Activated CD8-positive, alpha-beta memory T cell treated with anti-CD3 and anti-CD28 coated beads for 48 hours (primary cell): ENCODE measurements around the gene ARHGAP15.

ENCODE experiments used
- DNase-seq, 3 experiments: peaks; one replicate each; pipeline ENCODE4 v3.0.0-alpha.2; 2020; ENCODE audit warnings: low read depth in 2 of 3, low spot score in 2 of 3

The ARHGAP15 gene

GRCh38 chr2:143394062-143394461 is 264.8 kb downstream of the ARHGAP15 start:
- no peak for DNase-seq

DNA sequence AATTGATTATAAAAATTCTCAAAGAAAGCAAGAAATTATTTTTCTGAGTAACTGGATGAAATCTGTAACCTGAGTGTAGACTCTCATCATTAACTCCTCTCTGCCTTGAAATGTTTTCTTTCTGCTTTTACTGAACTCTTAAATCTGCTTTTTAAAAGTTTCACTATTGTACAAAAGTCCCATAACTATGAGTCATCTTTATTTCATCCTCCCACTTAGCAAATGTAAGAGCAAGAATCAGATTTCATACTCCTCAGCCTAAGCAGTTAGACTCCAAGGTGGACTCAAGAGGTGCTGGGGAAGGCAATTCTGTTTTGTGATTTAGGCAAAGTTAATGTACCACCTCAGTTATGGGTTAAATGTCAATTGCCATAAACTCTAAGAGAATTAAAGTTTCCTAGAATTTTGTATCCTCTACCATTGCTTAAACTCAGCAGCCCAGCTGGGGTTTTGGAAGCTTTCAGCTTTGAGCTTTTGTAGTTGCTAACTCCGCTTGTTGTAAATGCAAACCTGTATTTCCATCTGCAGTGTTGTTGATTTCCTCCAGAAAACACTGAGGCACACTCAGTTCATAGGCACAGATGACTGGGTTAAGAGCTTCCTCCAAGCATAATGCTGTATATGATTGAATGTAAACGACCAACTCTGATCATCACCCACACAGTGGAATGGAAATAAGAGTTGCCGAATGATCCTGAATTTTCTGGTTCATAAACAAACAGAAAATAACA is 268.8 kb downstream of the ARHGAP15 start:
- DNase-seq: no peak

DNA sequence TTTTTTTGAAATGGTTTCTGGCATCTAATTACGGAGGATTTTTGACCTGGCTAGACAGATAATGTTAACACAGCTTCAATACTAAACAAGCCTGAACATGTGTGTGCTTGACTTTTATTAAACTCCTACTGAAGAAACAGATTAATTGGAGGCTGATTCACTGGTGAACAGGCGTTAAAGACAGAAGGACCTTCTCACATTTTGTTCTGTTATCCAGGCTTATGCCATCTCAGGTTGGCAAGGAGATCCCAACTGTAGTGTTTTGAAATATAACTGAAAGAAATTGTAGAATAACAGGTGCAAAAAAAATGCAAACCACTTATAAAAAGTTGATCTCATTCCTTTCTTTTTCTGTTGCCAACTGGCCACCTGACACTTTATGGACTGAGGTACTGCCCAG is 269.6 kb downstream of the ARHGAP15 start:
- no peak for DNase-seq

DNA sequence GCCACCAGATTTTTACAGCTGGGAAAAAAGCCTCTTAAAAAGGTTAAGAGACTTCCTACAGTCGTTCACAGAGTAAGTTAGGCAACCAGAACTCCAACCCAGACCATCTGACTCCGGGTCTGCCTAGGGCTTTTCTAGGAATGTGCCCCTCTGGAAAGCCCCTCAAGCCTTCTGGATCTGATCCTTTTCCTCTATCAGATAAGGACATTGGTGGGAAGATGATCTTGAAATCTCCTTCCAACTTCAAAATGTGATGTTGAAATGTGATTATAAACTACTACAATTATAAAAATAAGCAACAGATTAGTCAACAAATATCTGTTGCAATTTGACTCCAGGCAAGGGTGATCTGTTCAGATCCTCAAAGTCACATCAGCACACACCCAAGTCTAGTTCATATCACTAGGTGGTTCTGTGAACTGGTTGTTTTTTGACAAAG is 270.4 kb downstream of the ARHGAP15 start:
- DNase-seq: no peak

DNA sequence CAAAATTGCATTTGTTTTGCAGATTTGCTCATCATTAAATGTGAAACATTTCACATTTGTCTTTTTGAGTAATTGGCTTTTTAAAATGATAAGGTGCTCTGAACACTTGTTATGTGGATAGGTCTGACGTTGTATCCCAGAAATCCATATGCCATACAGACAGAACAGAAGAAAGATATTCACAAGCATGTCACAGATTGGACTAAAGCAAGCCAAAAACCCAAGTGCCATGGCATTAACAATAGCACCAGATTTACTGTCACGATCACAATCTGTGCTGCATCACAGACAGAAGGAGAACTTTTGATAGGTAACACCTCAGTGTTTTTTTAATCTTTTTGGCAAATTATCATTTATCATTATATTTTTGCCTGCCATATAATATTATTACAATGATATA is 272.6 kb downstream of the ARHGAP15 start:
- no peak for DNase-seq

DNA sequence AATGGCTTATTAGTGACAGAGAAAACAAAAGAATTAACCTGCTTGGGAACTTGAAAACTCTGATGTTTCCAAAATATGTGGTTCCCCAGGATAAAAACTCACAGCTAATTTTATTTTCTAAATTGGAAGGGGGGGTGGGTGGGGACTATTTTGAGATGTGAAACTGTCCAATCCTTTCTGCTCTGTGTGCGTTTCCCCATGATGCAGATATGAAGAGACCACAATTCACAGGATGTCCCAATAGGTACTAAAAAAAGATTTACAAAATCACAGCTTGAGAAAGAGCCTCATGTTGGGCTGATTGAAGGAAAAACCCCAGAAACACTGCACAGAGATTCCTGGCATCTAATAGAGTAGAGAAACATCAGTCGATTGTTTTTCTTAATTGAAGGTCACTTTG is 273.2 kb downstream of the ARHGAP15 start:
- no peak for DNase-seq

DNA sequence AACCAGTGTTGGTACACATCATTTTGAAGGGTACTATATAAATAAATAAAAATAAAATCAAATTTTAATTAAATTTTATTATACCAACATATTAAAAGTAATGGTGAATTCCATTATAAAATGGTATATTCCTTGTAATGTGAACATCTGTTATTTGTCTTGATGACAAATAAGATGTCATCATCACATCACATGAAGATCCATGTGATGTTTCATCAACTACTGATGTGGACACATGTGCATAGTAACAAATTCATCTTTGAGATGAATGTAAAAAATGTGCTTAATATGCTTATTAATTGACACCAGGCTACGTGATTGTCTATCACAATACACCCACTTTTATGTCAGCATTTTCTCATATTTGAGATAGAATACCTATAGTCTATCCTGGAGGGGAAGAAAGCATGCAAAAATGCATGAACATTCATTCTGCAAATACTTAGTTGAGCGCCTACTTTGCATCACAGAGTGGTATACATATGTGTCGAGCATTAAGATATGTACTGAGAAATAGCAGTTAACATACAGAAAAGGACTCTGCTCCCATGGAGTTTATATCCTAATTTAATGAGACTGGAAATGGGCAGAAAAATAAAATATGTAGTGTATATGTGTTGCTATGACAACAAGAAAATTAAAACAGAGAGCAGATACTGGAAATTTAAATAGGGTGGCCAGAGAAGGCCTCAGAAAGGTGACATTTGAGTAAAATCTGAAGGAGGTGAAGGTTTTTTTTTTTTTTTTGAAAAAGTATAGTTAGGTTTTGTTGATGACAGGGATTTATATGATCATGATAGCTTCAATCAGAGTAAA is 281.1 kb downstream of the ARHGAP15 start:
- no peak for DNase-seq

DNA sequence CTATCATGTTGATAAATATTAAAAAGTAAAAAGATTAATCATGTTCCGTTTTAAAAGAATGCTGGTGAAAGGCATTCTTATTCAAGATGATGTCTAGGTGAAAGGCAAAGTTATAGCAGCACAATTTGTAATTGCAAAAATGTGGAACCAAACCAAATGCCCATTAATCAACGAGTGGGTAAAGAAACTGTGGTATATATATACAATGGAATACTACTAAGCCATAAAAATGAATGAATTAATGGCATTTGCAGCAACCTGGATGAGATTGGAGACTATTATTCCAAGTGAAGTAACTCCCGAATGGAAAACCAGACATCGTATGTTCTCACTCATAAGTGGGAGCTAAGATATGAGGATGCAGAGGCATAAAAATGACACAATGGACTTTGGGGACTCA is 286.4 kb downstream of the ARHGAP15 start:
- DNase-seq: no peak

DNA sequence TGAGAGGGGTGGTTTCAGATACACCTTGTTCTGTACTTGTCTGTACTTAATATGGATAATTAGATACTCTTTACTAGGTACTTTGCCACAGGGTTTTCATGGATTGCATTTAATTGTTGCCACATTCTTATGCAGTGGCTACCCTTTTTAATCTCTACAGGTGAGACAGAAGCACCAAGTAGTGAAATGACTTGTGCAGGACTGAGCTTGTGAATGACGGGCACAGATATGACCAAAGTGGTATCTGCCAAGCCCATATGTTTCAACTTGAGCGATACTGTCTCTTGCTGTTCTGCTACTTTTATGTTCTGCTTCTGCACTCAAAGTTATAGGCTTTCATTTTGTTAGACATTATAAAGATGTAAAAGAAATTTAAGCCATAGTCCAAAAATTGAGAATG is 288.2 kb downstream of the ARHGAP15 start:
- no peak for DNase-seq

- DNase-seq: no peak
These were observed 291.1 kb downstream of the ARHGAP15 start for GRCh38 chr2:143420313-143420712.

DNA sequence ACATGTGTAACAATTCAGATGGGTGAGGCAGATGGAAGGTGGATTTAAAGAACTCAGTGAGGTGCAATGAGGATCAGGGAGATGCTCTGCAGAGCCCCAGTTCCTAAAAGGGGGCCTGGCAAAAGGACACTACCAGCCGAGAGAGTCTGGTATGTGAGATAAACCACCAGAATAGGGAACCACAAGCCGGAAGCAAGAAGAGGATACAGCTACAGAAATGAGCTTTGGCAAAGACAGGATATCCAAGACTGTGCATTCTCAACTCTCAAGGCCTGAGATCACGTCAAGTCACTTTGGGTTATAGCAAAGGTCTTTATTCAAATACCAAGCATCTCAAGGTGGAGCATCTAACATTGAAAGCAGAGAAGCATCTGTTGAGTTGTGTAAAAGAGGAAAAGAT is 293.5 kb downstream of the ARHGAP15 start:
- DNase-seq: no peak

DNA sequence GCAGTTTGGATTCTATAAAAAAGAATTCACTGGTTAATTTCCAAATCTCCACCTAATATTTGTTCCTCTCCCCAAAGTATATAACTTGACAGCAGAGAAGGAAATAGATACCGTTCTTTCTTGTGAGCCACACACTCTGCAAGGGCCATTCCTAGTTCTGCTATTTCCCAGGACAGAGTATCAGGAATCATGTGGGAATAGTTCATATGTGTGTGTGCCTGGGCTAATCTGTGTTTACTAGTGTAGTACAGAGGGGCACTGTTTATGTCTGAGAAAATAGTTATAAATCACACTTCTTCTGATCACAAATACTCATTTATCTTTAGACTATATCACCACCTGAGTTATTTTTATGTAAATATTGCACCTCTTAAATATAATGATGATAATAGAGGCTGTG is 296.7 kb downstream of the ARHGAP15 start:
- no peak for DNase-seq

GRCh38 chr2:143426296-143426695 is 297.1 kb downstream of the ARHGAP15 start:
- no peak for DNase-seq

DNA sequence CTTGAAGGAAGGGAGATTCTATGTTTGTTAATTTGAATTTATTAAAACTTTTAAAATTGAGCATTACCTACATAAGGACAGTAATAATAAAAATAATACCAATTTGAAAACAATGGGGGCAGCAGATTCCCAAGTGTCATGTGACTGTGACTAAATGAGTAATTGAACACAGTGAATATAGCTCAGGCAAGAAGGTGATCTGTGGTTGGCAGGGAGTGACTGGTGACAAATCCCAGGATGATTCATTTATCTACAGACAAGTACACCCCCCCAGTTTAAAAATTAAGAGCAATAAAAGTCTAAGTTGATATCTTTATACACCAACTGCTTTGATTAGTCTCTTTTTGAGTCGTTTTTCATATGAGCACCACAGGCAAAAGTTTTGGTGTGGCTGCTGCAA is 299.5 kb downstream of the ARHGAP15 start:
- no peak for DNase-seq

DNA sequence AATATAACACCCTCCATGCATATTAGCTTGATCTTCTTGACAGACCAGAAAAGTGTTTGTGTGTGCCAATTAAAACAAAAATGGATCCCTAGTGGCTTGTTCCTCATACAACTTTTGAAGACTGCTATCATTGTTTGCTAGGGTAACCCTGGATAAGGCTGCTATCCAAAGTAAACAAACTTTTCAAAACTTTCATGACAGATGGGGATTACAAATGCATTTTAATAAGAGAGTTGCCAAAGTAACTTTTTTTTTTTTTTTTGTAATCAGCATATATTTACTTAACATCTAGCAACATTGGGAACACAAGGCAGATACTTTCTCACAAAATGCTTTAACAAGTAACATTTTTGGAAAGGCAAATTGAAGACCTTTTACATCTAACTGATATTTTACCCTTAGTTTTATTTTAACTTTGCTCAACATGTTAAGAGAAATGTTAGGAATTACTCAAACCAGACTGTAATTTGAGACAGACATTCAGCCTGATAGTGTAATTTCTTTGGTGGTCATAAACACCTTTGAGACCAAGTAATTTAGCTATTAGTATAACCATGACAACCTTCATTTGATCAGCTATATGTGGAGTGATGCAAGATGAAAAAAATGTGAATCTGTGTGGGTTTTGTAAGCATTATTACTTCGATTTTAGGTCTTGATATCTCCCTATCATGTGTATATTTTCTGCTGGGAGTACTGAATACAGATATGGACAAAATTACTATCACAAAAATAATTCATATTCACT is 300.9 kb downstream of the ARHGAP15 start:
- no peak for DNase-seq

GRCh38 chr2:143431316-143431715 is 302.1 kb downstream of the ARHGAP15 start:
- no peak for DNase-seq

DNA sequence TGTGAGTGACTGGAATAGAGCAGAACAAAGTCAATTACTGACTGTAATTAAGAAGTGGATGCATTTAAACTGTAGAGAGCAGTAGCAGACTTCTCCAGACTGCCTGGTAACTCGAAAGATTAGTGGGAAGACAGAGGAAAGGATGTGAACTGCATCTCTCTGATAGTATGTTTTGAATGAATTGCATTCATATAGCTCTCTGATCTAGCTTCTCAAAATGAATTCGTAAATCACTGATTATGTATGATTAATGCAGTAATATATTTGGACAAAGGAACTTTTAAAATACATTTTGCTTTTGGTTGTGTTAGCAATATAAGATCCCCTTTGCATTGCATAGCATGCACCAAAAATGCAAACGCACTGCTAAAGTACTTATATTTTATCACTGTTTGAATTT is 304.0 kb downstream of the ARHGAP15 start:
- DNase-seq: no peak

DNA sequence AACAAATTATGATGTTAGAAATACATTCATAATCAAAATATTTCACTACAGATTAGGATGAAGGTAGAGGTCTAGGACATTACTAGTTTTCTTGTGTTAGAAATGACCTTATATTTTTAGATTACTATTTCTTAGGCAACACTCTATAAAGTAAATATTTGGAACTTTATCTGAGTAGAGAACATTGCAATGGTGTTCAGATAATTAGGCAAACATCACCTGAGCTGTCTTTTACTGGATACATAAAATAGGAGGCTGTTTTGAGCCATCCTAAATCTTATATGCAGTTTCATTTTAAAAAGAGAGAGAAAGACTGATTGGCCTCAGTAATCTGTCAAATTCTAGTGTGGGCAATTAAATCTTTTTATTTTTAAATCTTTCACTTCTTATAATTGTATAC is 304.6 kb downstream of the ARHGAP15 start:
- no peak for DNase-seq

- DNase-seq: no peak
These were observed 305.2 kb downstream of the ARHGAP15 start for GRCh38 chr2:143434445-143434844.

DNA sequence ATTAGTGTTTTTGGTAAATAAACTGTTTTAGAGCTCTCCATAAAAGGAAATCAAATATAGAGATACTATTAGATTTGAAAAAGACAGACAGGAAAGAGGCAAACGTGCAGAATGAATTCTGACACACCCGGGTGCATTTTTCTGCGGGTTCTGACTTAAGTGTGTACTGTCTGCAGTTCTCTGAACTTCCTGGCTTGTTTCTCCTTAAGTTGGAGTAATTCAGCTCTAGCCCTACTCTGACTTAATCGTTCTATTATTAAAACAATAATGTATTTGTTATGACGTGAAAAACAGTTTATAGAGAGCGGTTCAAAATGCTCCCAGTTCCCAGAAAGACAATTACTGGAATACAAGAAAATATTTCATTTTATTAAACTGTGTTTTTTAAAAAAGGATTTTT is 305.9 kb downstream of the ARHGAP15 start:
- no peak for DNase-seq

GRCh38 chr2:143436951-143437350 is 307.7 kb downstream of the ARHGAP15 start:
- no peak for DNase-seq
